HepG2 (cell line): ENCODE measurements around the gene VAMP5. TPM values are rescaled to one million over a fixed set of nuclear protein-coding genes. Genes with fewer than 3 reads are reported as not detected.
A peak's percentile ranks its signal among the peaks of the same experiment; 100 is the strongest.

Source experiments
- CHCHD3 ChIP-seq: sonication (generic); formaldehyde crosslinking; IDR thresholded peaks from 2 replicates; pipeline ENCODE4 v1.8.0; 2022; ENCODE audit warnings: mild to moderate bottlenecking, missing genetic modification reagents, moderate library complexity
- CHD4 ChIP-seq: fragments of 200-600 bp; sonication (generic); IDR thresholded peaks from 2 replicates; pipeline ENCODE4 v1.7.0; 2017; ENCODE audit warnings: mild to moderate bottlenecking, low read length, borderline replicate concordance
- FLYWCH1 ChIP-seq: sonication (generic); formaldehyde crosslinking; IDR thresholded peaks from 2 replicates; pipeline ENCODE4 v1.8.1; 2023; ENCODE audit warnings: mild to moderate bottlenecking, missing genetic modification reagents
- GLI4 ChIP-seq: sonication (generic); formaldehyde crosslinking; IDR thresholded peaks from 2 replicates; pipeline ENCODE4 v1.5.1; 2020; ENCODE audit warnings: missing genetic modification reagents, mild to moderate bottlenecking, moderate library complexity, borderline replicate concordance
- JUND ChIP-seq: sonication (generic); formaldehyde crosslinking; IDR thresholded peaks from 2 replicates; pipeline ENCODE4 v1.8.0; 2022; ENCODE audit warnings: mild to moderate bottlenecking, missing genetic modification reagents
- KAT8 ChIP-seq: IDR thresholded peaks from 2 replicates; pipeline ENCODE4 v1.6.1; 2016; ENCODE audit warnings: missing genetic modification reagents, missing compliant biosample characterization
- NFKBIZ ChIP-seq: IDR thresholded peaks from 2 replicates; pipeline ENCODE4 v1.6.1; 2018; ENCODE audit warnings: missing genetic modification reagents, missing compliant biosample characterization
- NR2C2 ChIP-seq: sonication (generic); formaldehyde crosslinking; IDR thresholded peaks from 2 replicates; pipeline ENCODE4 v1.4.0; 2020; ENCODE audit warnings: missing genetic modification reagents, mild to moderate bottlenecking, moderate library complexity, borderline replicate concordance
- POLR2AphosphoS2 ChIP-seq: IDR thresholded peaks from 2 replicates; pipeline ENCODE4 v1.6.1; 2011; ENCODE audit warnings: low read depth, low read length, improper control_type of control experiment
- POLR2G ChIP-seq: fragments of 200-400 bp; formaldehyde crosslinking; IDR thresholded peaks from 2 replicates; pipeline ENCODE4 v1.6.1; 2018; ENCODE audit warnings: mild to moderate bottlenecking, low read depth, low read length, moderate library complexity
- SALL1 ChIP-seq: sonication (generic); formaldehyde crosslinking; IDR thresholded peaks from 2 replicates; pipeline ENCODE4 v1.8.0; 2022; ENCODE audit warnings: mild to moderate bottlenecking, missing genetic modification reagents
- SAP130 ChIP-seq: IDR thresholded peaks from 2 replicates; pipeline ENCODE4 v1.6.1; 2016; ENCODE audit warnings: low read depth
- SIN3B ChIP-seq: fragments of 150-350 bp; IDR thresholded peaks from 2 replicates; pipeline ENCODE4 v1.6.1; 2014; ENCODE audit warnings: low read length
- SP5 ChIP-seq: IDR thresholded peaks from 2 replicates; pipeline ENCODE4 v1.6.1; 2016; ENCODE audit warnings: low read depth, borderline replicate concordance
- SPEN ChIP-seq: sonication (generic); formaldehyde crosslinking; IDR thresholded peaks from 2 replicates; pipeline ENCODE4 v1.5.1; 2020; ENCODE audit warnings: low read depth, mild to moderate bottlenecking, missing genetic modification reagents
- THAP11 ChIP-seq: IDR thresholded peaks from 2 replicates; pipeline ENCODE4 v1.6.1; 2016; ENCODE audit warnings: missing biosample characterization, missing genetic modification reagents
- XRCC5 ChIP-seq: fragments of 200-400 bp; formaldehyde crosslinking; optimal IDR thresholded peaks from 2 replicates; pipeline ENCODE3; 2017; ENCODE audit warnings: mild to moderate bottlenecking, low read length
- ZBTB3 ChIP-seq: sonication (generic); formaldehyde crosslinking; IDR thresholded peaks from 2 replicates; pipeline ENCODE4 v1.4.0; 2020; ENCODE audit warnings: low read depth, mild to moderate bottlenecking, moderate library complexity, missing genetic modification reagents, borderline replicate concordance
- ZFP82 ChIP-seq: sonication (generic); formaldehyde crosslinking; IDR thresholded peaks from 2 replicates; pipeline ENCODE4 v1.5.1; 2020; ENCODE audit warnings: mild to moderate bottlenecking, missing genetic modification reagents, borderline replicate concordance
- ZNF556 ChIP-seq: sonication (generic); formaldehyde crosslinking; IDR thresholded peaks from 2 replicates; pipeline ENCODE4 v1.4.0; 2020; ENCODE audit warnings: mild to moderate bottlenecking, missing genetic modification reagents, borderline replicate concordance
- polyA plus RNA-seq, 8 experiments: library from polyadenylated mRNA; depleted of rRNA in 3 of 8; stranded (reverse) in 7 of 8; unstranded in 1 of 8; fragments of >200 nt; fragmentation: Illumina TruSeq in 4 of 8; extraction: Trizol in 4 of 8; gene quantifications; 2 replicates each; pipeline versions ENCODE4 v1.2.1 to v1.2.3, GENCODE V29; 2011 to 2016; ENCODE audit warnings: low read depth in 4 of 8, missing spikeins in 1 of 8, mixed read lengths in 1 of 8; ENCODE audit not compliant: insufficient read depth in 1 of 8
- total RNA-seq, 5 experiments: library from RNA; depleted of rRNA; stranded (reverse); fragments of >200 nt; fragmentation: Illumina TruSeq; extraction: Trizol; gene quantifications; 2 replicates each; pipeline ENCODE4 v1.2.3, GENCODE V29; 2016; ENCODE audit warnings: low read depth in 1 of 5
- TF ChIP-seq, protein P1 (sequence below): sonication (generic); formaldehyde crosslinking; IDR thresholded peaks from 2 replicates; pipeline ENCODE4 v1.4.0; 2020; ENCODE audit warnings: mild to moderate bottlenecking, missing genetic modification reagents
- TF ChIP-seq, protein P2 (sequence below): sonication (generic); formaldehyde crosslinking; IDR thresholded peaks from 2 replicates; pipeline ENCODE4 v1.8.1; 2023; ENCODE audit warnings: mild to moderate bottlenecking, inconsistent platforms, moderate library complexity, missing genetic modification reagents, borderline replicate concordance
- TF ChIP-seq, protein P3 (sequence below): sonication (generic); formaldehyde crosslinking; IDR thresholded peaks from 2 replicates; pipeline ENCODE4 v1.5.1; 2020; ENCODE audit warnings: mild to moderate bottlenecking, moderate library complexity, missing genetic modification reagents
- TF ChIP-seq, protein P4 (sequence below): sonication (generic); formaldehyde crosslinking; conservative IDR thresholded peaks from 2 replicates; pipeline ENCODE4 v1.8.0; 2022; ENCODE audit warnings: mild to moderate bottlenecking, moderate library complexity, missing genetic modification reagents

The VAMP5 gene
- total and polyA plus RNA-seq, 2 of the 13 experiments (the other 11 are each of a cell fraction or from before 2014, with no cell fraction given) = 7.2 to 56.7 TPM

DNA sequence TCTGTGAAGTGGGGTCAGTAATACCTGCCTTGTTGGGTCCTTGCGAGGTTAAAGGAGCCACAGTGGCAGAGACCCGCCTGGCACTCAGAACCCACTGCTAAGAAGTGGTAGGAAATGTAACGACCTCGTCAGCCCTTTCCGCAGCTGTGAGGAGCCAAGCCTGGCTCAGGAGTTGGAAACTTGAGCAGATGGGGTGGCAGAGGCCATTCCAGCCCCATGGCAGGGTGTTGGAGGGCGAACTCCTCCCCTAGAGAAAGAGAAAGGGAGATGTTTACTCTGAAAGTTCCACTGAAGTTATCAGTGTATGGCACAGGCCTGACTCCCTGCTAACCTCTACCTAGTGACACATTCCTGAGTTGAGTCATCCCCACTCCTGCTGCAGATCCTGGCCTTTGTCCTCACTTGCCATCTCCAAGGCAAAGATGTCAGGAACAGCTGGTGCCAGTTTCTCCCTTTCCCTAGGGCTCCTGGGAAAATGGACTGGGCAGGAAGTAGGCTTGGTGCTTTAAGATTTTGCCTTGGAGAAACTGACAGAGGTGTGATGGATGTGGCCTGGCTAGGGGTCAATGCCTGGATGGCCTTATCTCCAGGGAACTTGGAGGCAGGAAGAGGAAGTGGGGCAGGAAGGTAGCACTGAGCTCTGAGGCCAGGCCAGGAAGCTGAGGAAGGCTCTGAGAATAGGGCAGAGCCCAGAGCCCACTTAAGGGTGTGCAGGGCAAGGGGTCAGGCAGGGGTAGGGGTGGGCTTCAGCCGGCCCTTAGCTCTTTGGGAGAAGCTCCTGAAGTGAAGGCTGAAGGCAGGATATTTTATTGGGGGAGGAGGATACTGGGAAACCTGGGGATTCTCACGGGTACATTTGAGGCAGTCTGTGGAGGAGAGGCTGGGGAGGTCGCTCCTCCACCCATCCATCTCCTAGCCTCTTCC, 888 bp downstream of the VAMP5 start (continued):
- TF ChIP-seq, protein P1, sequence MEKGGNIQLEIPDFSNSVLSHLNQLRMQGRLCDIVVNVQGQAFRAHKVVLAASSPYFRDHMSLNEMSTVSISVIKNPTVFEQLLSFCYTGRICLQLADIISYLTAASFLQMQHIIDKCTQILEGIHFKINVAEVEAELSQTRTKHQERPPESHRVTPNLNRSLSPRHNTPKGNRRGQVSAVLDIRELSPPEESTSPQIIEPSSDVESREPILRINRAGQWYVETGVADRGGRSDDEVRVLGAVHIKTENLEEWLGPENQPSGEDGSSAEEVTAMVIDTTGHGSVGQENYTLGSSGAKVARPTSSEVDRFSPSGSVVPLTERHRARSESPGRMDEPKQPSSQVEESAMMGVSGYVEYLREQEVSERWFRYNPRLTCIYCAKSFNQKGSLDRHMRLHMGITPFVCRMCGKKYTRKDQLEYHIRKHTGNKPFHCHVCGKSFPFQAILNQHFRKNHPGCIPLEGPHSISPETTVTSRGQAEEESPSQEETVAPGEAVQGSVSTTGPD (CRISPR knock-in tag) = no peak
- TF ChIP-seq, protein P2, sequence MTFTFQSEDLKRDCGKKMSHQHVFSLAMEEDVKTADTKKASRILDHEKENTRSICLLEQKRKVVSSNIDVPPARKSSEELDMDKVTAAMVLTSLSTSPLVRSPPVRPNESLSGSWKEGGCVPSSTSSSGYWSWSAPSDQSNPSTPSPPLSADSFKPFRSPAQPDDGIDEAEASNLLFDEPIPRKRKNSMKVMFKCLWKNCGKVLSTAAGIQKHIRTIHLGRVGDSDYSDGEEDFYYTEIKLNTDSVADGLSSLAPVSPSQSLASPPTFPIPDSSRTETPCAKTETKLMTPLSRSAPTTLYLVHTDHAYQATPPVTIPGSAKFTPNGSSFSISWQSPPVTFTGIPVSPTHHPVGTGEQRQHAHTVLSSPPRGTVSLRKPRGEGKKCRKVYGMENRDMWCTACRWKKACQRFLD = peak; percentile 81; the same call in 1 of the 2 replicates
- TF ChIP-seq ZFP82 (CRISPR knock-in tag) = peak; percentile 42; the same call in 1 of the 2 replicates
- no peak for TF ChIP-seq SIN3B
- TF ChIP-seq ZBTB3 (CRISPR knock-in tag) = peak; percentile 74; the same call in 1 of the 2 replicates
- peak; percentile 88 for TF ChIP-seq POLR2AphosphoS2
- TF ChIP-seq, protein P3, sequence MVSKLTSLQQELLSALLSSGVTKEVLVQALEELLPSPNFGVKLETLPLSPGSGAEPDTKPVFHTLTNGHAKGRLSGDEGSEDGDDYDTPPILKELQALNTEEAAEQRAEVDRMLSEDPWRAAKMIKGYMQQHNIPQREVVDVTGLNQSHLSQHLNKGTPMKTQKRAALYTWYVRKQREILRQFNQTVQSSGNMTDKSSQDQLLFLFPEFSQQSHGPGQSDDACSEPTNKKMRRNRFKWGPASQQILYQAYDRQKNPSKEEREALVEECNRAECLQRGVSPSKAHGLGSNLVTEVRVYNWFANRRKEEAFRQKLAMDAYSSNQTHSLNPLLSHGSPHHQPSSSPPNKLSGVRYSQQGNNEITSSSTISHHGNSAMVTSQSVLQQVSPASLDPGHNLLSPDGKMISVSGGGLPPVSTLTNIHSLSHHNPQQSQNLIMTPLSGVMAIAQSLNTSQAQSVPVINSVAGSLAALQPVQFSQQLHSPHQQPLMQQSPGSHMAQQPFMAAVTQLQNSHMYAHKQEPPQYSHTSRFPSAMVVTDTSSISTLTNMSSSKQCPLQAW (CRISPR knock-in tag) = peak; percentile 85
- peak; percentile 63; the same call in 1 of the 2 replicates for TF ChIP-seq ZNF556 (CRISPR knock-in tag)
- TF ChIP-seq SAP130 (CRISPR knock-in tag) = peak; percentile 98
- TF ChIP-seq GLI4 = no peak; the same call in 1 of the 2 replicates
- peak; percentile 54 for TF ChIP-seq THAP11
- peak; percentile 37 for TF ChIP-seq SPEN
- TF ChIP-seq KAT8 = peak; percentile 30
- no peak for TF ChIP-seq FLYWCH1 (CRISPR knock-in tag)
- TF ChIP-seq, protein P4, sequence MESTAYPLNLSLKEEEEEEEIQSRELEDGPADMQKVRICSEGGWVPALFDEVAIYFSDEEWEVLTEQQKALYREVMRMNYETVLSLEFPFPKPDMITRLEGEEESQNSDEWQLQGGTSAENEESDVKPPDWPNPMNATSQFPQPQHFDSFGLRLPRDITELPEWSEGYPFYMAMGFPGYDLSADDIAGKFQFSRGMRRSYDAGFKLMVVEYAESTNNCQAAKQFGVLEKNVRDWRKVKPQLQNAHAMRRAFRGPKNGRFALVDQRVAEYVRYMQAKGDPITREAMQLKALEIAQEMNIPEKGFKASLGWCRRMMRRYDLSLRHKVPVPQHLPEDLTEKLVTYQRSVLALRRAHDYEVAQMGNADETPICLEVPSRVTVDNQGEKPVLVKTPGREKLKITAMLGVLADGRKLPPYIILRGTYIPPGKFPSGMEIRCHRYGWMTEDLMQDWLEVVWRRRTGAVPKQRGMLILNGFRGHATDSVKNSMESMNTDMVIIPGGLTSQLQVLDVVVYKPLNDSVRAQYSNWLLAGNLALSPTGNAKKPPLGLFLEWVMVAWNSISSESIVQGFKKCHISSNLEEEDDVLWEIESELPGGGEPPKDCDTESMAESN = peak; percentile 23
- TF ChIP-seq SALL1 (CRISPR knock-in tag) = peak; percentile 79
- peak; percentile 77 for TF ChIP-seq SP5 (CRISPR knock-in tag)
- TF ChIP-seq NR2C2 = peak; percentile 40; the same call in 1 of the 2 replicates
- no peak for TF ChIP-seq CHCHD3
- peak; percentile 61; the same call in 1 of the 2 replicates for TF ChIP-seq NFKBIZ (CRISPR knock-in tag)
- TF ChIP-seq CHD4 = peak; percentile 24; the same call in 1 of the 2 replicates
- peak; percentile 96 for TF ChIP-seq JUND (CRISPR knock-in tag)
- TF ChIP-seq XRCC5 = peak; percentile 78
- TF ChIP-seq POLR2G = peak; percentile 75
